MM.1S (cell line): Measurements from ENCODE around the gene TRPM2.

Source experiments
- DNase-seq: peaks from one replicate; pipeline ENCODE4 v3.0.0-alpha.2; 2015
- H2AFZ ChIP-seq: fragments of 300-600 bp; sonication (generic); 2 replicates; pipeline ENCODE4 v1.6.0; 2016; ENCODE audit warnings: antibody characterized with exemption, low read length
- H3F3A ChIP-seq: fragments of 300-600 bp; sonication (generic); 2 replicates; pipeline ENCODE4 v1.6.1; 2016; ENCODE audit warnings: mild to moderate bottlenecking, antibody characterized with exemption, low read length, moderate library complexity, mixed read lengths; ENCODE audit not compliant: insufficient read depth
- H3K27ac ChIP-seq: fragments of 300-600 bp; sonication (generic); 2 replicates; pipeline ENCODE4 v1.5.1; 2016; ENCODE audit warnings: mild to moderate bottlenecking, low read length
- H3K27me3 ChIP-seq: fragments of 300-600 bp; sonication (generic); replicated peaks from 2 replicates; pipeline ENCODE4 v1.6.0; 2016; ENCODE audit warnings: low read length; ENCODE audit not compliant: insufficient read depth
- H3K36me3 ChIP-seq: fragments of 300-600 bp; sonication (generic); replicated peaks from 2 replicates; pipeline ENCODE4 v1.6.1; 2016; ENCODE audit warnings: mild to moderate bottlenecking, low read length, mixed read lengths; ENCODE audit not compliant: insufficient read depth
- H3K4me1 ChIP-seq: fragments of 300-600 bp; sonication (generic); 2 replicates; pipeline ENCODE4 v1.6.1; 2016; ENCODE audit warnings: low read length, mixed read lengths
- H3K4me2 ChIP-seq: fragments of 300-600 bp; sonication (generic); 2 replicates; pipeline ENCODE4 v1.6.0; 2016; ENCODE audit warnings: low read depth, low read length
- H3K4me3 ChIP-seq: fragments of 300-600 bp; sonication (generic); 2 replicates; pipeline ENCODE4 v1.5.1; 2016; ENCODE audit warnings: low read length, mixed read lengths
- H3K79me2 ChIP-seq: fragments of 300-600 bp; sonication (generic); 2 replicates; pipeline ENCODE4 v1.6.1; 2016; ENCODE audit warnings: mixed run types, low read length, mixed read lengths
- H3K9ac ChIP-seq: fragments of 300-600 bp; sonication (generic); 2 replicates; pipeline ENCODE4 v1.6.1; 2016; ENCODE audit warnings: low read length, mixed read lengths
- H3K9me2 ChIP-seq: fragments of 300-600 bp; sonication (generic); replicated peaks from 2 replicates; pipeline ENCODE4 v1.6.1; 2016; ENCODE audit warnings: mild to moderate bottlenecking, low read length, mixed read lengths; ENCODE audit not compliant: insufficient read depth
- H3K9me3 ChIP-seq: fragments of 300-600 bp; sonication (generic); replicated peaks from 2 replicates; pipeline ENCODE4 v1.6.1; 2016; ENCODE audit warnings: mild to moderate bottlenecking, low read length, mixed read lengths; ENCODE audit not compliant: insufficient read depth
- H4K20me1 ChIP-seq: fragments of 300-600 bp; sonication (generic); 2 replicates; pipeline ENCODE4 v1.6.1; 2016; ENCODE audit warnings: mild to moderate bottlenecking, low read length, moderate library complexity, mixed read lengths; ENCODE audit not compliant: insufficient read depth
- EZH2 ChIP-seq: fragments of 300-600 bp; sonication (generic); optimal IDR thresholded peaks from 2 replicates; pipeline ENCODE3; 2017; ENCODE audit warnings: low read depth, mild to moderate bottlenecking, antibody characterized with exemption, low read length, mixed read lengths
- EZH2phosphoT487 ChIP-seq: fragments of 300-600 bp; sonication (generic); IDR thresholded peaks from 2 replicates; pipeline ENCODE4 v1.6.1; 2018; ENCODE audit warnings: antibody characterized with exemption, low read length
- TF ChIP-seq, protein P1 (sequence below): fragments of 300-600 bp; sonication (generic); IDR thresholded peaks from 2 replicates; pipeline ENCODE4 v1.5.1; 2016; ENCODE audit warnings: antibody characterized with exemption, low read length, mixed read lengths

TRPM2 gene

GRCh38 chr21:44466996-44467858, 113.8 kb downstream of the TRPM2 start:
- no peak overlapping the region for H3K9ac ChIP-seq
- no peak for DNase-seq
- no peaks in the 10 kb centered on the region for H3K79me2 ChIP-seq
- no peaks in the 10 kb centered on the region for H3F3A ChIP-seq
- TF ChIP-seq EZH2 (no peak), EZH2phosphoT487 (no peak)
- TF ChIP-seq, protein P1, sequence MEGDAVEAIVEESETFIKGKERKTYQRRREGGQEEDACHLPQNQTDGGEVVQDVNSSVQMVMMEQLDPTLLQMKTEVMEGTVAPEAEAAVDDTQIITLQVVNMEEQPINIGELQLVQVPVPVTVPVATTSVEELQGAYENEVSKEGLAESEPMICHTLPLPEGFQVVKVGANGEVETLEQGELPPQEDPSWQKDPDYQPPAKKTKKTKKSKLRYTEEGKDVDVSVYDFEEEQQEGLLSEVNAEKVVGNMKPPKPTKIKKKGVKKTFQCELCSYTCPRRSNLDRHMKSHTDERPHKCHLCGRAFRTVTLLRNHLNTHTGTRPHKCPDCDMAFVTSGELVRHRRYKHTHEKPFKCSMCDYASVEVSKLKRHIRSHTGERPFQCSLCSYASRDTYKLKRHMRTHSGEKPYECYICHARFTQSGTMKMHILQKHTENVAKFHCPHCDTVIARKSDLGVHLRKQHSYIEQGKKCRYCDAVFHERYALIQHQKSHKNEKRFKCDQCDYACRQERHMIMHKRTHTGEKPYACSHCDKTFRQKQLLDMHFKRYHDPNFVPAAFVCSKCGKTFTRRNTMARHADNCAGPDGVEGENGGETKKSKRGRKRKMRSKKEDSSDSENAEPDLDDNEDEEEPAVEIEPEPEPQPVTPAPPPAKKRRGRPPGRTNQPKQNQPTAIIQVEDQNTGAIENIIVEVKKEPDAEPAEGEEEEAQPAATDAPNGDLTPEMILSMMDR = no peak
- H2AFZ ChIP-seq = no peak overlapping the region
- H3K27ac ChIP-seq = no peak overlapping the region
- H4K20me1 ChIP-seq = no peaks in the 10 kb centered on the region
- peaks cover 74% of the 10 kb centered on the region for H3K27me3 ChIP-seq
- no peak overlapping the region for H3K4me3 ChIP-seq
- no peaks in the 10 kb centered on the region for H3K4me1 ChIP-seq
- no peaks in the 10 kb centered on the region for H3K9me3 ChIP-seq
- H3K9me2 ChIP-seq = no peaks in the 10 kb centered on the region
- no peak overlapping the region for H3K4me2 ChIP-seq
- H3K36me3 ChIP-seq = no peaks in the 10 kb centered on the region

- peaks cover 68% of the 10 kb centered on the region for H3K27me3 ChIP-seq
- H2AFZ ChIP-seq = no peak overlapping the region
- no peak overlapping the region for H3K27ac ChIP-seq
These were observed 114.4 kb downstream of the TRPM2 start for GRCh38 chr21:44467859-44468195.

DNA sequence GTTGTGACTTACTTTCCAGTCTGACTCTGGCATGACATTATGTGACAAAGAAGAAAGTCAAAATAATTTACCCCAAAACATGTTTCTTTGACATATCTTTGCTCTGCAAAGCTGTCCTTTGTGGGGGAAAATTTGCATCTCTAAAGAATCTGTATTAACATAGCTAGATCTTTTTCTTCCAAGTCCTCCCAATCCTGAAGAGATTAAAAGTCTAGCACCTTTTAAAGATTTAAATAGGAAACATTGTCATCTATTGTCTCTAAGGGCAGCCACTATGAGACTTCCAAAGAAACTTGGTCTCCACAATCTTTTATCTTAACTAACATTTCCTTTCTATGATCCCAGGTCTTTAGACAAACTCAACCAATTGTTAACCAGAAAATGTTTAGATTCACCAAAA, 117.9 kb downstream of the TRPM2 start:
- Histone ChIP-seq H3K4me2 (no peak overlapping the region), H3K9ac (no peak overlapping the region), H3K79me2 (no peaks in the 10 kb centered on the region), H3K27ac (no peak overlapping the region), H3K36me3 (no peaks in the 10 kb centered on the region), H3F3A (no peaks in the 10 kb centered on the region), H3K27me3 (peaks cover 39% of the 10 kb centered on the region), H3K9me3 (no peaks in the 10 kb centered on the region), H3K9me2 (no peaks in the 10 kb centered on the region), H3K4me1 (no peaks in the 10 kb centered on the region), H4K20me1 (no peaks in the 10 kb centered on the region), H3K4me3 (no peak overlapping the region), H2AFZ (no peak overlapping the region)
- no peak for DNase-seq
- TF ChIP-seq, protein P1 = no peak
- TF ChIP-seq EZH2 = no peak
- no peak for TF ChIP-seq EZH2phosphoT487

More at GRCh38 chr21:44467859-44468195, 114.4 kb downstream of the TRPM2 start:
- Histone ChIP-seq H3K4me2 (no peak overlapping the region), H3K4me1 (no peaks in the 10 kb centered on the region), H3K4me3 (no peak overlapping the region), H3K36me3 (no peaks in the 10 kb centered on the region), H4K20me1 (no peaks in the 10 kb centered on the region), H3F3A (no peaks in the 10 kb centered on the region), H3K9me2 (no peaks in the 10 kb centered on the region), H3K9ac (no peak overlapping the region), H3K79me2 (no peaks in the 10 kb centered on the region), H3K9me3 (no peaks in the 10 kb centered on the region)
- TF ChIP-seq EZH2 (no peak), EZH2phosphoT487 (no peak)
- TF ChIP-seq, protein P1 = no peak
- no peak for DNase-seq
